ENCODE measurements around the gene FAM120B.

FAM120B gene

GRCh38 chr6:170429450-170429849, 122.9 kb downstream of the FAM120B start:
- no peak for DNase-seq

GRCh38 chr6:170433163-170434116, 126.9 kb downstream of the FAM120B start:
- no peak for DNase-seq

GRCh38 chr6:170434117-170434820, 127.7 kb downstream of the FAM120B start:
- no peak for DNase-seq

- no peak for DNase-seq
These were observed 128.2 kb downstream of the FAM120B start for GRCh38 chr6:170434821-170435155.

GRCh38 chr6:170435766-170436165, 129.2 kb downstream of the FAM120B start:
- no peak for DNase-seq

- DNase-seq: no peak
These were observed 129.8 kb downstream of the FAM120B start for GRCh38 chr6:170436209-170436809.

- no peak for DNase-seq
These were observed 131.3 kb downstream of the FAM120B start for GRCh38 chr6:170437719-170438401.

- DNase-seq: peak; percentile 10
These were observed 131.8 kb downstream of the FAM120B start for GRCh38 chr6:170438402-170438753.

- no peak for DNase-seq
These were observed 132.3 kb downstream of the FAM120B start for GRCh38 chr6:170438861-170439260.

GRCh38 chr6:170439366-170440361, 133.1 kb downstream of the FAM120B start:
- DNase-seq: no peak

- DNase-seq: no peak
These were observed 133.9 kb downstream of the FAM120B start for GRCh38 chr6:170440437-170440836.

- no peak for DNase-seq
These were observed 134.8 kb downstream of the FAM120B start for GRCh38 chr6:170441316-170441715.

- DNase-seq: no peak
These were observed 136.0 kb downstream of the FAM120B start for GRCh38 chr6:170442596-170442995.

- no peak for DNase-seq
These were observed 136.6 kb downstream of the FAM120B start for GRCh38 chr6:170443151-170443662.

- no peak for DNase-seq
These were observed 137.6 kb downstream of the FAM120B start for GRCh38 chr6:170444056-170444591.

GRCh38 chr6:170444811-170445211, 138.3 kb downstream of the FAM120B start:
- no peak for DNase-seq

- no peak for DNase-seq
These were observed 138.9 kb downstream of the FAM120B start for GRCh38 chr6:170445487-170445886.

GRCh38 chr6:170445971-170446370, 139.4 kb downstream of the FAM120B start:
- no peak for DNase-seq

- DNase-seq: no peak
These were observed 140.4 kb downstream of the FAM120B start for GRCh38 chr6:170446841-170447560.

GRCh38 chr6:170447561-170447930, 141.0 kb downstream of the FAM120B start:
- no peak for DNase-seq

GRCh38 chr6:170448317-170448716, 141.8 kb downstream of the FAM120B start:
- no peak for DNase-seq

Data from NCI-H2081 treated with DMSO at 0.1 percent for 48 hours (cell line).